ENCODE measurements around the gene CRHR2.

- no peak for TF ChIP-seq RFX5 (IDR thresholded peaks at IDR 0.05; ENCODE audit: low read depth, low read length)
- TF ChIP-seq CTCF (conservative IDR thresholded peaks at IDR 0.05; ENCODE audit: low read depth, low read length): no peak
- no peak for TF ChIP-seq BHLHE40 (IDR thresholded peaks at IDR 0.05; ENCODE audit: low read depth, low read length)
Observed at GRCh38 chr7:30690011-30690410, 7.8 kb upstream of the CRHR2 start.
